Neural cell (in vitro differentiated cells): ENCODE results near the gene DIP2C. TPM values are rescaled to one million over a fixed set of nuclear protein-coding genes. Genes with fewer than 3 reads are reported as not detected.

Experiments used
- H2AFZ ChIP-seq: fragments of 200-600, 300-800 bp; sonication (generic), shearing (Covaris generic); 2 replicates; pipeline ENCODE4 v1.6.0; 2014; ENCODE audit warnings: low read depth, mild to moderate bottlenecking, antibody characterized with exemption, low read length, moderate library complexity
- H3F3A ChIP-seq: fragments of 200-600 bp; shearing (Covaris generic); 2 replicates; pipeline ENCODE4 v1.6.1; 2016; ENCODE audit warnings: mild to moderate bottlenecking, moderate library complexity, mixed read lengths, antibody characterized with exemption, low read length; ENCODE audit not compliant: insufficient read depth, poor library complexity, severe bottlenecking
- H3K27ac ChIP-seq: fragments of 200-600, 300-800 bp; sonication (generic), shearing (Covaris generic); 2 replicates; pipeline ENCODE4 v1.5.1; 2014; ENCODE audit warnings: mild to moderate bottlenecking, low read length, moderate library complexity
- H3K27me3 ChIP-seq: fragments of 300-800, 200-600 bp; sonication (generic), shearing (Covaris generic); 2 replicates; pipeline ENCODE4 v1.6.0; 2014; ENCODE audit warnings: mild to moderate bottlenecking, low read depth, low read length, moderate library complexity; ENCODE audit not compliant: insufficient read depth
- H3K36me3 ChIP-seq: fragments of 300-800, 200-600 bp; sonication (generic), shearing (Covaris generic); 2 replicates; pipeline ENCODE4 v1.5.1; 2014; ENCODE audit warnings: mild to moderate bottlenecking, antibody characterized with exemption, low read length, moderate library complexity; ENCODE audit not compliant: insufficient read depth
- H3K4me2 ChIP-seq: fragments of 300-800, 200-600 bp; sonication (generic), shearing (Covaris generic); 2 replicates; pipeline ENCODE4 v1.6.0; 2014; ENCODE audit warnings: mild to moderate bottlenecking, low read length
- H3K4me3 ChIP-seq: fragments of 300-800, 200-600 bp; sonication (generic), shearing (Covaris generic); 2 replicates; pipeline ENCODE4 v1.5.1; 2014; ENCODE audit warnings: mild to moderate bottlenecking, low read length, moderate library complexity
- H3K79me2 ChIP-seq: fragments of 200-600 bp; shearing (Covaris generic); replicated peaks from 2 replicates; pipeline ENCODE4 v1.6.0; 2014; ENCODE audit warnings: mild to moderate bottlenecking, low read length, moderate library complexity; ENCODE audit not compliant: insufficient read depth
- H3K9ac ChIP-seq: fragments of 300-800, 200-600 bp; sonication (generic), shearing (Covaris generic); 2 replicates; pipeline ENCODE4 v1.6.1; 2016; ENCODE audit warnings: mild to moderate bottlenecking, low read length, mixed read lengths
- H3K9me2 ChIP-seq: fragments of 200-600 bp; shearing (Covaris generic); 2 replicates; pipeline ENCODE4 v1.6.1; 2016; ENCODE audit warnings: mild to moderate bottlenecking, low read length, mixed read lengths; ENCODE audit not compliant: insufficient read depth
- H3K9me3 ChIP-seq: fragments of 200-600, 300-800 bp; sonication (generic), shearing (Covaris generic); 2 replicates; pipeline ENCODE4 v1.6.1; 2016; ENCODE audit warnings: mild to moderate bottlenecking, mixed run types, low read length, moderate library complexity, mixed read lengths
- H4K20me1 ChIP-seq: fragments of 200-600 bp; shearing (Covaris generic); 2 replicates; pipeline ENCODE4 v1.6.1; 2016; ENCODE audit warnings: mild to moderate bottlenecking, mixed run types; ENCODE audit not compliant: insufficient read depth
- EP300 ChIP-seq: fragments of 450-650 bp; conservative IDR thresholded peaks from 2 replicates; pipeline ENCODE4 v1.6.1; 2014; ENCODE audit warnings: antibody characterized with exemption, mild to moderate bottlenecking, moderate library complexity; ENCODE audit not compliant: poor library complexity, severe bottlenecking
- EZH2 ChIP-seq: fragments of 200-600, 300-800 bp; shearing (Covaris generic), sonication (generic); IDR thresholded peaks from 2 replicates; pipeline ENCODE4 v1.6.1; 2014; ENCODE audit warnings: antibody characterized with exemption, low read length, borderline replicate concordance, mild to moderate bottlenecking; ENCODE audit not compliant: insufficient read depth, poor library complexity, severe bottlenecking
- MXI1 ChIP-seq: fragments of 450-650 bp; conservative IDR thresholded peaks from 2 replicates; pipeline ENCODE4 v1.6.1; 2014; ENCODE audit warnings: antibody characterized with exemption, mild to moderate bottlenecking; ENCODE audit not compliant: poor library complexity, severe bottlenecking
- POLR2AphosphoS5 ChIP-seq: IDR thresholded peaks from 2 replicates; pipeline ENCODE4 v1.6.1; 2012
- RAD21 ChIP-seq: fragments of 450-650 bp; conservative IDR thresholded peaks from 2 replicates; pipeline ENCODE4 v1.6.1; 2014; ENCODE audit warnings: antibody characterized with exemption, mild to moderate bottlenecking, moderate library complexity
- SMC3 ChIP-seq: fragments of 450-650 bp; conservative IDR thresholded peaks from 2 replicates; pipeline ENCODE4 v1.6.1; 2014; ENCODE audit warnings: antibody characterized with exemption, mild to moderate bottlenecking, moderate library complexity; ENCODE audit not compliant: poor library complexity
- TAF1 ChIP-seq: IDR thresholded peaks from 2 replicates; pipeline ENCODE4 v1.6.1; 2012; ENCODE audit warnings: low read depth
- polyA plus RNA-seq: library from polyadenylated mRNA; depleted of rRNA; stranded (reverse); fragments of >200 nt; gene quantifications from 2 replicates; pipeline ENCODE4 v1.2.3, GENCODE V29; 2014
- TF ChIP-seq, protein P1 (sequence below): fragments of 450-650 bp; IDR thresholded peaks from 2 replicates; pipeline ENCODE4 v1.5.1; 2014; ENCODE audit warnings: antibody characterized with exemption, mild to moderate bottlenecking, moderate library complexity; ENCODE audit not compliant: poor library complexity, severe bottlenecking
- TF ChIP-seq, protein P2 (sequence below): IDR thresholded peaks from 2 replicates; pipeline ENCODE4 v1.6.1; 2012; ENCODE audit warnings: borderline replicate concordance

DIP2C gene
- polyA plus RNA-seq, 1 donor from 2014 or later, result 24.1 TPM

DNA sequence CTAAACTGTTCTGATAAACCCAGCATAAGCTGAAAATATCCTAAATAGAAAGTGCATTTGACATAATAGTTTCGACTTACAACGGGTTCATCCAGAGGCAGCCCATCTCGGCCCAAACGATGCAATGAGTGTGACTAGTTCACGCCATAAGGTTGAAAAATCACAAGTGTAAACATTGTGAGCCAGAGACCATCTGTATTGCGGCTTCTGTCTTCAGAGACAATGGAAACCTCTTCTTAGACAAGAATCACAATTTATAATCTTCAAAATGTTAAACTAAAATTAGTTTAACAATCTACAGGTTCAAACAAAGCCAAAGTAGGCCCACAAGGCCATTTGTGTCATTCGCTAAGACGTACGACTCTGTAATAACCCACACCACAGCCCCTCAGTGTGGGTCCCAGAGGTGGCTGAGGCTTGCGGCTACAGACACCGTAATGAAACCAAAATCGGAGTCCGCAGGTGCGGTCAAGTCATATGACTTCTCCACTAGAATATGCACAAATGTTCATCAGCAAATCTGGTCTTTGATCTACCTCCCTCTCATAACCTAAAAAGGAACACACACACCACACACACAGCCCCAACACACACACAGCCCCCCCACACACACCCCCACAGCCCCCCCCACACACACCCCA is 81.8 kb downstream of the DIP2C start:
- peaks cover 11% of the 10 kb centered on the region for H4K20me1 ChIP-seq

DNA sequence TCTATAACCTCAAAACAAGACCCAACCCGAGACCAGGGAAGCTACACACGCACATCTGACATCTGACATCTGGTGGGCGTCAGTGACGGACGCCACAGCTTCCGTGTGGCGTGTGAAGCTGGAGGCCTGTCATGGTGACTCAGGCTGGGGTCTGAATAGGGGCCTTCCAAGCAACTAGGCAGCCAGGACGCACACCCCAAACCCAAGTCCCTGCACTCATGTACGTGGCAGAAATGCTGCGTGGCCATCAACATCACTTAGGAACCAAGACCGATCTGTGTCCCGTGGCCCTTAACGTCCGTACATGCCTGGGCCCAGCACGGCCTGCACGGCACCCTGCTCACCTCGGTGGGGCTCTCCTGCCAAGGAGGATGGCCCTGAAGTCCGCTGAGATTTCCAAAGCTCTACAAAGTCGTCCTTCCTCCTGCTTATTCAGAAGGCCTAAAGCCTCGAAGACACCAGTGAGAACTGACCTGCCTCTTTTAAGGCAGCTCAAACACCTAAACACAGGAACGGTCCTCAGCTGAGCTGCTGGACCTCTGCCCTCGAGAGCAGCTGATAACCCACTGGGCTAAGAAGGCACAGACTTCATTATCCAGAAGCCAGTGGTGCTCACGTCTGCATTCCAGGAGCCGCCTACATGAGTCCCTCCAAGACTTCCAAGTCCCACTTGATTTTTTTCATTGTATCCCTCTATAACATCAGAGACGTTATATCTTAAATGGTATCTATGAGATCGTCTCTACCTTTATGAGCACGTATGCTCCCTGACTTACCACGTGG is 82.5 kb downstream of the DIP2C start:
- Histone ChIP-seq H4K20me1 (peaks cover 14% of the 10 kb centered on the region), H3K4me2 (no peak overlapping the region), H3F3A (no peaks in the 10 kb centered on the region), H3K27me3 (no peaks in the 10 kb centered on the region), H3K27ac (no peak overlapping the region), H3K79me2 (peaks cover 62% of the 10 kb centered on the region), H2AFZ (no peak overlapping the region), H3K9me3 (no peaks in the 10 kb centered on the region), H3K9me2 (no peaks in the 10 kb centered on the region), H3K4me3 (no peak overlapping the region), H3K9ac (no peak overlapping the region), H3K36me3 (no peaks in the 10 kb centered on the region)
- no peak for TF ChIP-seq EP300
- no peak for TF ChIP-seq TAF1
- no peak for TF ChIP-seq EZH2
- TF ChIP-seq, protein P1, sequence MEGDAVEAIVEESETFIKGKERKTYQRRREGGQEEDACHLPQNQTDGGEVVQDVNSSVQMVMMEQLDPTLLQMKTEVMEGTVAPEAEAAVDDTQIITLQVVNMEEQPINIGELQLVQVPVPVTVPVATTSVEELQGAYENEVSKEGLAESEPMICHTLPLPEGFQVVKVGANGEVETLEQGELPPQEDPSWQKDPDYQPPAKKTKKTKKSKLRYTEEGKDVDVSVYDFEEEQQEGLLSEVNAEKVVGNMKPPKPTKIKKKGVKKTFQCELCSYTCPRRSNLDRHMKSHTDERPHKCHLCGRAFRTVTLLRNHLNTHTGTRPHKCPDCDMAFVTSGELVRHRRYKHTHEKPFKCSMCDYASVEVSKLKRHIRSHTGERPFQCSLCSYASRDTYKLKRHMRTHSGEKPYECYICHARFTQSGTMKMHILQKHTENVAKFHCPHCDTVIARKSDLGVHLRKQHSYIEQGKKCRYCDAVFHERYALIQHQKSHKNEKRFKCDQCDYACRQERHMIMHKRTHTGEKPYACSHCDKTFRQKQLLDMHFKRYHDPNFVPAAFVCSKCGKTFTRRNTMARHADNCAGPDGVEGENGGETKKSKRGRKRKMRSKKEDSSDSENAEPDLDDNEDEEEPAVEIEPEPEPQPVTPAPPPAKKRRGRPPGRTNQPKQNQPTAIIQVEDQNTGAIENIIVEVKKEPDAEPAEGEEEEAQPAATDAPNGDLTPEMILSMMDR, result no peak
- TF ChIP-seq SMC3, result no peak
- TF ChIP-seq POLR2AphosphoS5, result no peak
- no peak for TF ChIP-seq RAD21
- TF ChIP-seq MXI1, result no peak
- TF ChIP-seq, protein P2, sequence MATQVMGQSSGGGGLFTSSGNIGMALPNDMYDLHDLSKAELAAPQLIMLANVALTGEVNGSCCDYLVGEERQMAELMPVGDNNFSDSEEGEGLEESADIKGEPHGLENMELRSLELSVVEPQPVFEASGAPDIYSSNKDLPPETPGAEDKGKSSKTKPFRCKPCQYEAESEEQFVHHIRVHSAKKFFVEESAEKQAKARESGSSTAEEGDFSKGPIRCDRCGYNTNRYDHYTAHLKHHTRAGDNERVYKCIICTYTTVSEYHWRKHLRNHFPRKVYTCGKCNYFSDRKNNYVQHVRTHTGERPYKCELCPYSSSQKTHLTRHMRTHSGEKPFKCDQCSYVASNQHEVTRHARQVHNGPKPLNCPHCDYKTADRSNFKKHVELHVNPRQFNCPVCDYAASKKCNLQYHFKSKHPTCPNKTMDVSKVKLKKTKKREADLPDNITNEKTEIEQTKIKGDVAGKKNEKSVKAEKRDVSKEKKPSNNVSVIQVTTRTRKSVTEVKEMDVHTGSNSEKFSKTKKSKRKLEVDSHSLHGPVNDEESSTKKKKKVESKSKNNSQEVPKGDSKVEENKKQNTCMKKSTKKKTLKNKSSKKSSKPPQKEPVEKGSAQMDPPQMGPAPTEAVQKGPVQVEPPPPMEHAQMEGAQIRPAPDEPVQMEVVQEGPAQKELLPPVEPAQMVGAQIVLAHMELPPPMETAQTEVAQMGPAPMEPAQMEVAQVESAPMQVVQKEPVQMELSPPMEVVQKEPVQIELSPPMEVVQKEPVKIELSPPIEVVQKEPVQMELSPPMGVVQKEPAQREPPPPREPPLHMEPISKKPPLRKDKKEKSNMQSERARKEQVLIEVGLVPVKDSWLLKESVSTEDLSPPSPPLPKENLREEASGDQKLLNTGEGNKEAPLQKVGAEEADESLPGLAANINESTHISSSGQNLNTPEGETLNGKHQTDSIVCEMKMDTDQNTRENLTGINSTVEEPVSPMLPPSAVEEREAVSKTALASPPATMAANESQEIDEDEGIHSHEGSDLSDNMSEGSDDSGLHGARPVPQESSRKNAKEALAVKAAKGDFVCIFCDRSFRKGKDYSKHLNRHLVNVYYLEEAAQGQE, result no peak

More for the DNA sequence above, 81.8 kb downstream of the DIP2C start:
- Histone ChIP-seq H3K4me2 (no peak overlapping the region), H3F3A (no peaks in the 10 kb centered on the region), H3K9me3 (no peaks in the 10 kb centered on the region), H3K36me3 (no peaks in the 10 kb centered on the region), H3K27me3 (no peaks in the 10 kb centered on the region), H3K79me2 (peaks cover 62% of the 10 kb centered on the region), H3K27ac (no peak overlapping the region), H2AFZ (no peak overlapping the region), H3K9ac (no peak overlapping the region), H3K9me2 (no peaks in the 10 kb centered on the region), H3K4me3 (no peak overlapping the region)
- TF ChIP-seq RAD21, result no peak
- TF ChIP-seq, protein P2, result no peak
- TF ChIP-seq EP300, result no peak
- no peak for TF ChIP-seq POLR2AphosphoS5
